Activated CD8-positive, alpha-beta memory T cell treated with anti-CD3 and anti-CD28 coated beads, Interleukin-2, amount 50 U/mL, for 48 hours (primary cell): ENCODE results near the gene SOX8.

Experiments
- DNase-seq: peaks from one replicate; pipeline ENCODE4 v3.0.0-alpha.2; 2020

Gene SOX8

GRCh38 chr16:1027501-1027815 lies 45.9 kb downstream of the SOX8 start:
- no peak for DNase-seq

- DNase-seq: no peak
These were observed 46.5 kb downstream of the SOX8 start for GRCh38 chr16:1028056-1028455.

- DNase-seq: no peak
These were observed 47.1 kb downstream of the SOX8 start for GRCh38 chr16:1028524-1029258.

- no peak for DNase-seq
These were observed 47.6 kb downstream of the SOX8 start for GRCh38 chr16:1029259-1029545.

- no peak for DNase-seq
These were observed 48.9 kb downstream of the SOX8 start for GRCh38 chr16:1030473-1030901.

GRCh38 chr16:1031666-1032065 lies 50.1 kb downstream of the SOX8 start:
- DNase-seq: no peak

GRCh38 chr16:1032607-1033006 lies 51.0 kb downstream of the SOX8 start:
- no peak for DNase-seq

GRCh38 chr16:1033128-1033679 lies 51.6 kb downstream of the SOX8 start:
- DNase-seq: no peak

GRCh38 chr16:1034230-1035065 lies 52.9 kb downstream of the SOX8 start:
- DNase-seq: no peak

GRCh38 chr16:1035066-1035415 lies 53.5 kb downstream of the SOX8 start:
- DNase-seq: no peak

GRCh38 chr16:1036166-1036565 lies 54.6 kb downstream of the SOX8 start:
- no peak for DNase-seq
